SU-DHL-6 (cell line): ENCODE data around the gene CCDC86.

Experiments used
- H2AFZ ChIP-seq: fragments of 200-600 bp; sonication (generic); 2 replicates; pipeline ENCODE4 v1.6.1; 2014; ENCODE audit warnings: low read depth, mild to moderate bottlenecking, moderate library complexity, mixed read lengths, antibody characterized with exemption, low read length; ENCODE audit not compliant: severe bottlenecking
- H3F3A ChIP-seq: fragments of 200-600 bp; shearing (Covaris generic); 2 replicates; pipeline ENCODE4 v1.6.0; 2016; ENCODE audit warnings: antibody characterized with exemption, mild to moderate bottlenecking; ENCODE audit not compliant: insufficient read depth
- H3K27ac ChIP-seq: fragments of 200-600 bp; sonication (generic); 2 replicates; pipeline ENCODE4 v1.5.1; 2016; ENCODE audit warnings: low read depth, mild to moderate bottlenecking, low read length, moderate library complexity, mixed read lengths
- H3K27me3 ChIP-seq: fragments of 200-600 bp; sonication (generic), shearing (Covaris generic); 2 replicates; pipeline ENCODE4 v1.6.0; 2014; ENCODE audit warnings: mild to moderate bottlenecking, low read length
- H3K36me3 ChIP-seq: fragments of 200-600 bp; sonication (generic); 2 replicates; pipeline ENCODE4 v1.6.1; 2014; ENCODE audit warnings: mild to moderate bottlenecking, low read length, mixed read lengths
- H3K4me2 ChIP-seq: fragments of 300-600, 200-600 bp; shearing (Covaris generic), sonication (generic); 2 replicates; pipeline ENCODE4 v1.6.0; 2014; ENCODE audit warnings: low read length, low read depth, mild to moderate bottlenecking; ENCODE audit not compliant: poor library complexity, severe bottlenecking
- H3K4me3 ChIP-seq: fragments of 200-600 bp; sonication (generic); 2 replicates; pipeline ENCODE4 v1.5.1; 2014; ENCODE audit warnings: antibody characterized with exemption, low read length, mild to moderate bottlenecking, mixed read lengths; ENCODE audit not compliant: insufficient read depth, poor library complexity, severe bottlenecking
- H3K79me2 ChIP-seq: fragments of 200-600 bp; sonication (generic); 2 replicates; pipeline ENCODE4 v1.6.1; 2014; ENCODE audit warnings: mild to moderate bottlenecking, low read length, moderate library complexity; ENCODE audit not compliant: insufficient read depth
- H3K9ac ChIP-seq: fragments of 200-600 bp; sonication (generic); 2 replicates; pipeline ENCODE4 v1.7.0; 2014; ENCODE audit warnings: mild to moderate bottlenecking, low read length
- H3K9me2 ChIP-seq: fragments of 200-600 bp; sonication (generic); replicated peaks from 2 replicates; pipeline ENCODE4 v1.6.1; 2014; ENCODE audit warnings: low read length; ENCODE audit not compliant: insufficient read depth
- H3K9me3 ChIP-seq: fragments of 200-600 bp; sonication (generic); 2 replicates; pipeline ENCODE4 v1.6.1; 2014; ENCODE audit warnings: low read length, mixed read lengths; ENCODE audit not compliant: insufficient read depth
- H4K20me1 ChIP-seq: fragments of 200-600 bp; sonication (generic); 2 replicates; pipeline ENCODE4 v1.6.1; 2014; ENCODE audit warnings: low read depth, mild to moderate bottlenecking, antibody characterized with exemption, low read length, moderate library complexity, mixed read lengths
- CTCF ChIP-seq: fragments of 200-600 bp; sonication (generic); IDR thresholded peaks from one replicate; pipeline ENCODE4 v1.5.1; 2017; ENCODE audit warnings: antibody characterized with exemption, mild to moderate bottlenecking, low read length, moderate library complexity; ENCODE audit not compliant: insufficient read depth, poor library complexity, severe bottlenecking
- EZH2phosphoT487 ChIP-seq: fragments of 200-600 bp; sonication (generic), shearing (Covaris generic); conservative IDR thresholded peaks from 2 replicates; pipeline ENCODE4 v1.6.1; 2018; ENCODE audit warnings: mild to moderate bottlenecking, antibody characterized with exemption, low read length, moderate library complexity, mixed read lengths

CCDC86 gene

GRCh38 chr11:60891103-60891741, 49.3 kb downstream of the CCDC86 start:
- H3K27me3 ChIP-seq = no peaks in the 10 kb centered on the region
- 0 out of 2 replicates have a peak, but pooled peaks cover 4% of the 10 kb centered on the region for H3F3A ChIP-seq
- H3K9me3 ChIP-seq = no peaks in the 10 kb centered on the region
- H3K36me3 ChIP-seq = 0 out of 2 replicates have a peak, but pooled peaks cover 10% of the 10 kb centered on the region
- H2AFZ ChIP-seq = no peak overlapping the region
- no peaks in the 10 kb centered on the region for H3K9me2 ChIP-seq
- H3K4me3 ChIP-seq = no peak overlapping the region
- no peak overlapping the region for H3K9ac ChIP-seq
- no peak overlapping the region for H3K27ac ChIP-seq
- TF ChIP-seq EZH2phosphoT487 (no peak), CTCF (no peak)
- H4K20me1 ChIP-seq = no peaks in the 10 kb centered on the region
- no peak overlapping the region for H3K4me2 ChIP-seq
- H3K79me2 ChIP-seq = no peaks in the 10 kb centered on the region

GRCh38 chr11:60895687-60896086, 53.8 kb downstream of the CCDC86 start:
- Histone ChIP-seq H3K4me2 (no peak overlapping the region), H2AFZ (no peak overlapping the region), H3K36me3 (peaks cover 39% of the 10 kb centered on the region), H3K27me3 (no peaks in the 10 kb centered on the region), H3K4me3 (no peak overlapping the region), H3K27ac (no peak overlapping the region), H4K20me1 (no peaks in the 10 kb centered on the region), H3K9me3 (no peaks in the 10 kb centered on the region), H3K9ac (no peak overlapping the region), H3K9me2 (no peaks in the 10 kb centered on the region), H3F3A (peaks cover 9% of the 10 kb centered on the region; the same call in 1 of the 2 replicates), H3K79me2 (no peaks in the 10 kb centered on the region; the same call in 1 of the 2 replicates)
- no peak for TF ChIP-seq EZH2phosphoT487
- TF ChIP-seq CTCF = no peak

GRCh38 chr11:60897496-60897895, 55.6 kb downstream of the CCDC86 start:
- H2AFZ ChIP-seq = no peak overlapping the region

More at GRCh38 chr11:60897496-60897895, 55.6 kb downstream of the CCDC86 start:
- no peak overlapping the region for H3K27ac ChIP-seq
- no peaks in the 10 kb centered on the region for H3K27me3 ChIP-seq
- no peak for TF ChIP-seq CTCF
- no peak for TF ChIP-seq EZH2phosphoT487
- peaks cover 34% of the 10 kb centered on the region for H3K36me3 ChIP-seq
- H3K4me2 ChIP-seq = no peak overlapping the region
- no peaks in the 10 kb centered on the region for H3K9me3 ChIP-seq
- no peaks in the 10 kb centered on the region for H4K20me1 ChIP-seq
- peaks cover 9% of the 10 kb centered on the region; the same call in 1 of the 2 replicates for H3F3A ChIP-seq
- H3K4me3 ChIP-seq = no peak overlapping the region
- no peak overlapping the region for H3K9ac ChIP-seq
- H3K9me2 ChIP-seq = no peaks in the 10 kb centered on the region
- no peaks in the 10 kb centered on the region; the same call in 1 of the 2 replicates for H3K79me2 ChIP-seq
